Measurements from ENCODE around the gene IDH2.

GRCh38 chr15:90149609-90150340 is 47.5 kb upstream of the IDH2 start:
- TF ChIP-seq POLR2AphosphoS5 (IDR thresholded peaks at IDR 0.05; ENCODE audit: low read depth, low read length) (no peak), TAF1 (IDR thresholded peaks at IDR 0.05; ENCODE audit: borderline replicate concordance, insufficient read depth, low read length) (no peak)

Data from PFSK-1 (cell line).